ENCODE measurements around the gene AP2S1. TPM values are rescaled to one million over a fixed set of nuclear protein-coding genes. Genes with fewer than 3 reads are reported as not detected.
"Not testable (repeated sequence)": the region's sequence is repeated elsewhere in the genome, so short reads cannot be mapped to it uniquely, and the experiment has no call there.

Gene AP2S1
- total RNA-seq, 1 experiment from 2014 or later: 318 TPM

DNA sequence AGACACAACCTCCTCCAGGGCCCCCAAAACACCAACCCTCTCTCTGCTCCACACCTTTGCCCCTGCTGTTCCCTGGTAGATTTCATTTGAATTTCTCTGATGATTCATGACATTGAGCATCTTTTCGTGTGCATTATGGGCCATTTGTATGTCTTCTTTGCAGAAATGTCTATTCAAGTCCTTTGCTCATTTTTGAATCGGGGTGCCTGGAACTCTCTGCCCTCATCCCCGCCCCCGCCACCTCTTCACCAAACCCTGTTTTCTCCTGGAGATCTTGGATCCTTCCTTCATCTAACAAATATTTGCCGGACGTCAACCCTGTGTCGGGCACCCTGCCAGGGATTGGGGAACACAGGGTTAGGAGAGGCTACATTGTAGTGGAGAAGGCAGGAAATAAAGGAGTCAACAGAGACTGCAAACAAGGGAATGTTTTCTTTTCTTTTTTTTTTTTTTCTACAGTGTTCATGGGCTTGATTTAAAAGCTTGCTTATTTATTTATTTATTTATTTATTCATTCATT is 36.7 kb downstream of the AP2S1 start:
- Histone ChIP-seq H3K27me3 (ENCODE audit: control insufficient read depth, insufficient read depth, low read length) (no peaks in the 10 kb centered on the region), H3K4me3 (ENCODE audit: insufficient read depth, low read depth, low read length) (no peak overlapping the region), H3K36me3 (replicated peaks; ENCODE audit: control insufficient read depth, insufficient read depth, low read length) (no peaks in the 10 kb centered on the region)
- DNase-seq: peak; percentile 25

DNA sequence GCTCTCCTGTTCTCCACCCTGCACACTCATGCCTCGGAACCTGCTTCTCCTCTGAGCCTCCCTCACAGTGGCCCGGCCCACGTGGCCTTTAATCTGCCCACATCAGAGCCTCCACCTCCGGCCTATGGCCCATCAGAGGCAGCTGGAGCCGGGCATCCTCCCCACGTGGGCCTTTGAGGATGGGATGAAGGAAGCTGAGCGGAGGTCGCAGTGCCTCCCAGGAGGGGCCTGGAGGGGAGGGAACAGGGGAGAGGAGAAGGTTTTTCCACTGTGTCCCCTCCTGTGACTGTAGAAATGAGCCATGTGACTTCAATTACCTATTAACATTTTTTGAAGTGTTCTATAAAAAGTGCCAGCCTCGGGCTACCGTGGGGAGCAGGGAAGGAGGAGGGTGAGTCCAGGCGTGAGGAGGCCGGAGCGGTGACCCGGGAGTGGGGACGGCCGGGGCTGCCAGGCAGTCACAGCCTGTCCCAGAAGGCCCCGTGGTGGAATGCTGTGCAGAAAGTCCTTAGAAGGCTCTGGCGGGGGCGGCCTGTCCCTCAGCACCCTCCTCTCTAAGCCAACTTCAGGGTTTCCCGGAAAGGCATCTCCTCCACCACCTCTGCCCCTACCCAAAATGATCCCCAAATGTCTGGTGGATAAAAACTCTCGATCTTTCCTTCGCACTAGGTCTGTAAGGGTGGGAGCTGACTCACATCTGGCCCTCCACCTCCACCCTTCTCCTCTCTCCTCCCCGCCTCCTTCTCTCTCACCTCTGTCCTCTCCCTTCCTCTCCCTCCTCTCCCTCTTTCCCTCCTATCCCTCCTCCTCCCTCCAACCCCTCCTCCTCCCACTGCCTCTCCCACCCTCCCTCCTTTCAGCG is 37.4 kb downstream of the AP2S1 start:
- DNase-seq: peak; percentile 67
- no peak overlapping the region for H3K4me3 ChIP-seq (ENCODE audit: insufficient read depth, low read depth, low read length)
- H3K27me3 ChIP-seq (ENCODE audit: control insufficient read depth, insufficient read depth, low read length): no peaks in the 10 kb centered on the region
- H3K36me3 ChIP-seq (replicated peaks; ENCODE audit: control insufficient read depth, insufficient read depth, low read length): no peaks in the 10 kb centered on the region

DNA sequence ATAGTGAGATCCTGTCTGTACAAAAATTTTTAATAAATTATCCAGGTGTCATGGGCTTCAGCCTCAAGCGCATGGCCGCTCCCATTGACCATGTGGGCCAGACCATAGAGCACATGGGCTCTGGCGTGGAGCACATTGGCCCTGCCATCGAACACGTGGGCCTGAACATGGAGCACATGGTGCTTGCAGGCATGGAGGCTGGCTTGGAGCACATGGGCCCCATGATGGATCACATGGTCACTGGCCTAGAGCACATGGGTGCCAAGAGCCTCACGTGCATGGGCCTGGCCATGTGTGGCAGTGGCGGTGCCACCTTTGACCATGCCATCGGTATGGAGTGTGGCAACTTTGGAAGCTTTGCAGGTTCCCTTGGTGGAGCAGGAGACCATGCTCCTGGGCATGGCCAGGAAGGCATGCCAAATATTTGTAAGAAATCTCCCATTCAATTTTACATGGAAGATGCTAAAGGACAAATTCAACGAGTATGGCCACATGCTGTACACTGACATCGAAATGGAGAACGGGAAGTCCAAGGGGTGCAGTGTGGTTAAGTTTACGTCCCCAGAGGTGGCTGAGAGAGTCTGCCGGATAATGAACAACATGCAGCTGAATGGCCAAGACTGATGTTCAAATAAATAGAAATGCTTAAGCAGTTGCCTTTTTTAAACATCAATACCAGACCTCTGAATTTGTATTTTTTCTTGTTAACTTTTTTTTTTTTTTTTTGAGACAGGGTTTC is 40.9 kb downstream of the AP2S1 start:
- no peak for DNase-seq
- no peak overlapping the region for H3K4me3 ChIP-seq (ENCODE audit: insufficient read depth, low read depth, low read length)

DNA sequence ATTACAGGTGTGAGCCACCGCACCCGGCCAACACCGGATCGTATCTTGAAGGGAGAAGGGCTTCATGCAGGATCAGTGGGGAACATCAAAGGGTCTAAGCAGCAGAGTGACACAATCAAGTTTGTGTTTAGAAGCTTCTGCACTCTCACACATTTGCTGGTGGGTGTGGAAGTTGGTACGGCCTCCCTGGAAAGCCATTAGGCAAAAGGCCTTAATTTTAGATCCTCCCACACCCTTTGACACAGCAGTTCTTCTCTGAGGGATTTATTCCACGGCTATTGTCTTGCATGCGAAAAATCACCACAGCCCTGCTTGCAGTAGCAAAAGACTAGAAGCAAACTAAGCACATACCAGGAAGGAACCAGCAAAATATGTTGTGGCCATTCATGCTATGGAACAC is 44.0 kb downstream of the AP2S1 start:
- peak; percentile 16 for DNase-seq
- no peak overlapping the region for H3K4me3 ChIP-seq (ENCODE audit: insufficient read depth, low read depth, low read length)
- no peaks in the 10 kb centered on the region for H3K36me3 ChIP-seq (replicated peaks; ENCODE audit: control insufficient read depth, insufficient read depth, low read length)
- H3K27me3 ChIP-seq (ENCODE audit: control insufficient read depth, insufficient read depth, low read length): no peaks in the 10 kb centered on the region

More for the DNA sequence above, 40.9 kb downstream of the AP2S1 start:
- H3K27me3 ChIP-seq (ENCODE audit: control insufficient read depth, insufficient read depth, low read length): no peaks in the 10 kb centered on the region
- no peaks in the 10 kb centered on the region for H3K36me3 ChIP-seq (replicated peaks; ENCODE audit: control insufficient read depth, insufficient read depth, low read length)

DNA sequence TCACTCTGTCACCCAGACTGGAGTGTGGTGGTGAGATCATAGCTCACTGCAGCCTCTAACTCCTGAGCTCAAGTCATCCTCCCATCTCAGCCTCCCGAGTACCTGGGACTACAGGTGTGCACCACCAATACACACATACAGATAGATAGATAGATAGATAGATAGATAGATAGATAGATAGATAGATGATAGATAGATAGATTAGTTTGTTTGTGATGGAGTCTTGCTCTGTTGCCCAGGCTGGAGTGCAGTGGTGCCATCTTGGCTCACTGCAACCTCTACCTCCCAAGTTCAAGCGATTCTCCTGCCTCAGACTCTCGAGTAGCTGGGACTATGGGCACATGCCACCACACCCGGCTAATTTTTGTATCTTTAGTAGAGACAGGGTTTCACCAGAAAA is 46.2 kb downstream of the AP2S1 start:
- H3K27me3 ChIP-seq (ENCODE audit: control insufficient read depth, insufficient read depth, low read length); H3K4me3 ChIP-seq (ENCODE audit: insufficient read depth, low read depth, low read length); H3K36me3 ChIP-seq (replicated peaks; ENCODE audit: control insufficient read depth, insufficient read depth, low read length); DNase-seq: not testable (repeated sequence)

GRCh38 chr19:46803555-46803954 is 47.1 kb downstream of the AP2S1 start:
- DNase-seq: no peak
- no peaks in the 10 kb centered on the region for H3K36me3 ChIP-seq (replicated peaks; ENCODE audit: control insufficient read depth, insufficient read depth, low read length)
- no peak overlapping the region for H3K4me3 ChIP-seq (ENCODE audit: insufficient read depth, low read depth, low read length)
- H3K27me3 ChIP-seq (ENCODE audit: control insufficient read depth, insufficient read depth, low read length): no peaks in the 10 kb centered on the region

DNA sequence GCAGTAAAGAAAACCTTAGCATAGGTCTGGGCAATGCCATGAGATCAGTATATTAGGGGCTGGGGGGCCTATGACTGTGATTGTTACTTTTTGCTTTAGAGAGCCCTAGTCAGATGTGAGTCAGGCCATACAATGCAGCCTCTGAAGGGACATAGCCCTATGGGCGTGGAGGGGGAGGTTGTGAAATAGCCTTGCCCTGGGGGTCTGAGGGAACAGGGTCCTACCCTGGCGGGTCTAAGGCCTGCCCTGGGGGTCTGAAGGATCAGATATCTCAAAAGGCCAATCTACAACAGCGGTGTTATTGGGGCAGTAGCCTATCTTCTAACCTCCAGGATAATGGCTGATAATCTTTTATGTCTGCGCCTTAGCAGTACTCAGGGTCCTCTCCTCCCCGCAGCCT is 48.5 kb downstream of the AP2S1 start:
- H3K36me3 ChIP-seq (replicated peaks; ENCODE audit: control insufficient read depth, insufficient read depth, low read length): no peaks in the 10 kb centered on the region
- H3K27me3 ChIP-seq (ENCODE audit: control insufficient read depth, insufficient read depth, low read length): no peaks in the 10 kb centered on the region
- DNase-seq: peak; percentile 20
- no peak overlapping the region for H3K4me3 ChIP-seq (ENCODE audit: insufficient read depth, low read depth, low read length)

DNA sequence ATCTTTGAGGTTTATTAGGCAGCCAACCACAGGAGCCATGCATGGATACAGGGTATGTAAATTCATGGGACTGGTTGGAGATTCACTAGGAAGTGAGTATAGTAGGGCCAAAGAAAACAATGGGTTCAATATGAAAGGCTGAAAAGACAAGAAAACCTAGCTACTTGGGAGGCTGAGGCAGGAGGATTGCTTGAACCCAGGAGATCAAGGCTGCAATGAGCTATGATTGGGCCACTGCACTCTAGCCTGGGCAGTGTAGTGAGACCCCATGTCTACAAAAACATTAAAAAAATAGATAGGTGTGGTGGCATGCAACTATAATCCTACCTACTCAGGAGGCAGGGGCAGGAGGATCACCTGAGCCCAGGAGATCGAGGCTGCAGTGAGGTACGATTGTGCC is 51.9 kb downstream of the AP2S1 start:
- DNase-seq: no peak
- Histone ChIP-seq H3K27me3 (ENCODE audit: control insufficient read depth, insufficient read depth, low read length) (no peaks in the 10 kb centered on the region), H3K4me3 (ENCODE audit: insufficient read depth, low read depth, low read length) (no peak overlapping the region), H3K36me3 (replicated peaks; ENCODE audit: control insufficient read depth, insufficient read depth, low read length) (no peaks in the 10 kb centered on the region)

DNA sequence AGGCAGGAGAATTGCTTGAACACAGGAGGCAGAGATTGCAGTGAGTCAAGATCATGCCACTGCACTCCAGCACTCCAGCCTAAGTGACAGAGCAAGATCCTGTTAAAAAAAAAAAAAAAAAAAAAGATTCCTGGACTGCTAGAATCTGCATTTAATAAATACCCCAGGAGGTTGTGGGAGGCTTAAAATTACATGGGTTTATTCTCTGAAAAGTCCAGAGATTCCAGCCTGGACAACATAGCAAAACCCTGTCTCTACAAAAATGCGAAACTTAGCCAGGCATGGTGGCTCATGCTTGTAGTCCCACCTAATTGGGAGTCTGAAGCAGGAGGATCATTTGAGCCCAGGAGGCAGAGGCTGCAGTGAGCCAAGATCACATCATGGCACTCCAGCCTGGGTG is 52.8 kb downstream of the AP2S1 start:
- Histone ChIP-seq H3K4me3 (ENCODE audit: insufficient read depth, low read depth, low read length) (no peak overlapping the region), H3K36me3 (replicated peaks; ENCODE audit: control insufficient read depth, insufficient read depth, low read length) (no peaks in the 10 kb centered on the region), H3K27me3 (ENCODE audit: control insufficient read depth, insufficient read depth, low read length) (no peaks in the 10 kb centered on the region)
- DNase-seq: no peak

- Histone ChIP-seq H3K36me3 (replicated peaks; ENCODE audit: control insufficient read depth, insufficient read depth, low read length) (no peaks in the 10 kb centered on the region), H3K27me3 (ENCODE audit: control insufficient read depth, insufficient read depth, low read length) (peaks cover 3% of the 10 kb centered on the region; the same call in 1 of the 2 replicates), H3K4me3 (ENCODE audit: insufficient read depth, low read depth, low read length) (no peak overlapping the region)
- DNase-seq: no peak
Measured at GRCh38 chr19:46791944-46792343, 58.7 kb downstream of the AP2S1 start.

- peak; percentile 33 for DNase-seq
- Histone ChIP-seq H3K36me3 (replicated peaks; ENCODE audit: control insufficient read depth, insufficient read depth, low read length) (peaks cover 10% of the 10 kb centered on the region), H3K4me3 (ENCODE audit: insufficient read depth, low read depth, low read length) (no peak overlapping the region), H3K27me3 (ENCODE audit: control insufficient read depth, insufficient read depth, low read length) (peaks cover 3% of the 10 kb centered on the region; the same call in 1 of the 2 replicates)
Measured at GRCh38 chr19:46789371-46789770, 61.3 kb downstream of the AP2S1 start.

DNA sequence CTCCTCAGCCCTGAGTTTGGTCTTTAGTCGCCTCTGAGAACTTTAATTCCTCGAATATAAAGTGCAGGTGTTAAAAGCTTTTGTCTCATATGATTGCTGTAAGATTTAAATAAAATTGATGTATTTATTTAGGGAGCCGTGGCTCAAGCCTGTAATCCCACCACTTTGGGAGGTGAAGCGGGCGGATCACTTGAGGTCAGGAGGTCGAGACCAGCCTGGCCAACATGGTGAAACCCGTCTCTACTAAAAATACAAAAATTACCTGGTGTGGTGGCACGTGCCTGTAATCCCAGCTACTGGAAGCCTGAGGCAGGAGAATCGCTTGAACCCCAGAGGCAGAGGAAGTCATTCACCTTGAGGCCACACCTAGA is 61.7 kb downstream of the AP2S1 start:
- H3K36me3 ChIP-seq (replicated peaks; ENCODE audit: control insufficient read depth, insufficient read depth, low read length): peaks cover 13% of the 10 kb centered on the region
- no peak overlapping the region for H3K4me3 ChIP-seq (ENCODE audit: insufficient read depth, low read depth, low read length)
- H3K27me3 ChIP-seq (ENCODE audit: control insufficient read depth, insufficient read depth, low read length): peaks cover 3% of the 10 kb centered on the region; the same call in 1 of the 2 replicates
- DNase-seq: no peak

DNA sequence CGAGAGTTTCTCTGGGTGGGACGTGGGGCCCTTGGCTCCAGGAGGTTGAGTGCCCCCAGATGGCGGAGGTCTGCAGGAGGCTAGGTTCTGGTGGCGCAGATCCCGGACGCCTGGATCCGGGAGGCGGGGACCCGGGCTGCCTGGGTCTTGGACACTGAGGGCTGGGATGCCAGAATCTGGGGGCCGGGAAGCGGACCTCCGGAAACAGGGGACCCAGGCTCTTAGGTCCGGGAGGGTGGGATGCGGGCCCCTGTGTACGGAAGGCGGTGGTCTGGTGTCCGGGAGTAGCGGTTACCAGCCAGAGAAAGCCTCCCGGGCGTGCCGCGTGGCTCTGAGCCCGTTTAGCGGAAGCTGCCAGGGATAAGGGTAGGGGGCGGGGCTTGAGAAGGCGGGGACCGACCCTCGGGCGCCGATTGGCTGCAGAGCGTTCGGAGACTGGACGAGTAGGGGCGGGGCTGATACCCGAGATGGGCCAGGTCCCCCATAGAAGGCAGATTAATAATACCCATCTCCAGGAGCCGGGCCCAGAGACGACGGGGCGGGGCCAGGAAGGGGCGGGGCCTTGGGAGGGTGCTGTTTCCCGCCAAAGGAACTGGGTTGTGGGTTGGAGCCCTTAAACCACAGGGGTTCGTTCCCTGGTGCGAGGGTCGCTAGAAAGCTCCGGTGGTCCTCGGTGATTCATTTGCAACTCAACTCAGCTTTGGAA is 62.2 kb downstream of the AP2S1 start, which contains the start of gene SLC1A5:
TSS of gene SLC1A5 (minus strand) at position 333 of the 706 bp plus-strand sequence. CDS start 629 bp downstream, outside the sequence.
- Histone ChIP-seq H3K27me3 (ENCODE audit: control insufficient read depth, insufficient read depth, low read length) (peaks cover 3% of the 10 kb centered on the region; the same call in 1 of the 2 replicates), H3K4me3 (ENCODE audit: insufficient read depth, low read depth, low read length) (peak within 1 kb of the TSS; percentile 99), H3K36me3 (replicated peaks; ENCODE audit: control insufficient read depth, insufficient read depth, low read length) (peaks cover 18% of the 10 kb centered on the region)
- peak; percentile 100 for DNase-seq

Measured in H7 (cell line).